AG09319 (cell line): ENCODE results near the gene TNFRSF14.
A peak's percentile ranks its signal among the peaks of the same experiment; 100 is the strongest.

Source experiments
- DNase-seq: peaks from one replicate; pipeline ENCODE4 v3.0.0-alpha.2; 2010; ENCODE audit warnings: low read depth; ENCODE audit errors: extremely low read depth
- TF ChIP-seq, protein P1 (sequence below): IDR thresholded peaks from 2 replicates; pipeline ENCODE4 v1.5.1; 2011; ENCODE audit warnings: low read depth, mild to moderate bottlenecking, inconsistent platforms, low read length, moderate library complexity

Gene TNFRSF14

GRCh38 chr1:2553871-2554620 lies 2.1 kb upstream of the TNFRSF14 start:
- DNase-seq, result no peak
- TF ChIP-seq, protein P1, sequence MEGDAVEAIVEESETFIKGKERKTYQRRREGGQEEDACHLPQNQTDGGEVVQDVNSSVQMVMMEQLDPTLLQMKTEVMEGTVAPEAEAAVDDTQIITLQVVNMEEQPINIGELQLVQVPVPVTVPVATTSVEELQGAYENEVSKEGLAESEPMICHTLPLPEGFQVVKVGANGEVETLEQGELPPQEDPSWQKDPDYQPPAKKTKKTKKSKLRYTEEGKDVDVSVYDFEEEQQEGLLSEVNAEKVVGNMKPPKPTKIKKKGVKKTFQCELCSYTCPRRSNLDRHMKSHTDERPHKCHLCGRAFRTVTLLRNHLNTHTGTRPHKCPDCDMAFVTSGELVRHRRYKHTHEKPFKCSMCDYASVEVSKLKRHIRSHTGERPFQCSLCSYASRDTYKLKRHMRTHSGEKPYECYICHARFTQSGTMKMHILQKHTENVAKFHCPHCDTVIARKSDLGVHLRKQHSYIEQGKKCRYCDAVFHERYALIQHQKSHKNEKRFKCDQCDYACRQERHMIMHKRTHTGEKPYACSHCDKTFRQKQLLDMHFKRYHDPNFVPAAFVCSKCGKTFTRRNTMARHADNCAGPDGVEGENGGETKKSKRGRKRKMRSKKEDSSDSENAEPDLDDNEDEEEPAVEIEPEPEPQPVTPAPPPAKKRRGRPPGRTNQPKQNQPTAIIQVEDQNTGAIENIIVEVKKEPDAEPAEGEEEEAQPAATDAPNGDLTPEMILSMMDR, result no peak

GRCh38 chr1:2554621-2555387 lies 1.4 kb upstream of the TNFRSF14 start:
- no peak for DNase-seq
- TF ChIP-seq, protein P1, result peak; percentile 14

- TF ChIP-seq, protein P1, result no peak
- DNase-seq, result no peak
These were observed 416 bp upstream of the TNFRSF14 start for GRCh38 chr1:2555634-2556276.

DNA sequence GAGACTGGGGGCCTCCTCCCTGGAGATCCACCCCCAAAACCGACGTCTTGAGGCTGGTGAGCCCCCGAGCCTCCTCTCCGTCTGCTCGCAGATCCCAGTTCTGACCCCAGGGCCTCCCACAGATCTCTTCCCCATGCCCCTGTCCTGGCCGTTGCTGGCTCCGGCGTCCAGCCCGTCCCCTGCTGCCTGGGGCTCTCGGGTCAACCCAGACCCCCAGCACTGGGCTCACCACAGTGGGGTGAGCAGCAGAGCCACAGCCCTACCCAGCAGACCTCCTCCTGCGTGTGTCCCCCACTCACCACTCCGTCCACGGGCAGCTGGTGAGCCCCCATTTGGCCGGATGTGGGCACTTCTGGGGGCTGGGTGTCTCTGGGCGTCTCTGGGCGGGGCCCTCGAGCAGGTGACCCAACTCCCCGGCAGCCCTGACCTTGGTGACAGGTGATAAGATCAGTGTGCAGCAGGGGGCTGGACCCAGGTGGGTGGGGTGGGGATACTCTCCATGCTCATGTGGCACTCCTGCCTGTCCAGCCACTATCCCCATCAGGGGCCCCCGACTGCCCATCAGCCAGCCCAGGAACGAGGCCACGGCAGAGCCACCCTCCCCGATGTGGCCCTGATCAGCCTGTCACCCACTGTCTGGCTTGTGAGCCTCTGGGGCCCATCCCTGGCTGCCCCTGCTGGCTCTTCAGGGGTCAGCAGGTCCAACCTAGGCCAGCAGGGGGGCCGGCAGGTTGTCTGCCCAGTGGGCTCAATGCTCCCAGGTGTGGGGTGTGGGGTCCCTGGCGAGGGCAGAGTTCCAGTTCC lies 709 bp downstream of the TNFRSF14 start:
- TF ChIP-seq, protein P1, result no peak
- no peak for DNase-seq

- DNase-seq, result no peak
- TF ChIP-seq, protein P1, result no peak
These were observed 1.6 kb downstream of the TNFRSF14 start for GRCh38 chr1:2557482-2558400.

GRCh38 chr1:2558420-2558819 lies 2.2 kb downstream of the TNFRSF14 start:
- TF ChIP-seq, protein P1, result no peak
- DNase-seq, result no peak
